SK-N-SH treated with all-trans-retinoic acid at 6 μM for 48 hours (cell line): Measurements from ENCODE around the gene ZNF239.
"Not testable (repeated sequence)": the region's sequence is repeated elsewhere in the genome, so short reads cannot be mapped to it uniquely, and the experiment has no call there.

Experiments
- ATAC-seq: fragments of 200-7000 bp; cut with Tn5 transposase; 3 replicates; pipeline ENCODE4 v1.9.1; 2020; ENCODE audit warnings: mild to moderate bottlenecking, moderate library complexity
- ARNTL ChIP-seq: fragments of 450-650 bp; formaldehyde crosslinking; IDR thresholded peaks from 2 replicates; pipeline ENCODE4 v1.5.0; 2020; ENCODE audit warnings: low read depth, mild to moderate bottlenecking, moderate library complexity, borderline replicate concordance
- CSDC2 ChIP-seq: fragments of 250-450 bp; sonication (Bioruptor Pico); IDR thresholded peaks from 2 replicates; pipeline ENCODE4 v1.5.0; 2020; ENCODE audit warnings: mild to moderate bottlenecking, moderate library complexity
- GLIS3 ChIP-seq: fragments of 250-450 bp; sonication (Bioruptor Pico); IDR thresholded peaks from 2 replicates; pipeline ENCODE4 v1.5.0; 2020; ENCODE audit warnings: mild to moderate bottlenecking, moderate library complexity
- ISL1 ChIP-seq: fragments of 250-450 bp; sonication (Bioruptor Pico); IDR thresholded peaks from 2 replicates; pipeline ENCODE4 v2.1.2; 2022; ENCODE audit warnings: mild to moderate bottlenecking, moderate library complexity
- OSR1 ChIP-seq: fragments of 250-450 bp; sonication (Bioruptor Pico); IDR thresholded peaks from 2 replicates; pipeline ENCODE4 v1.8.0; 2022; ENCODE audit warnings: moderate library complexity, mild to moderate bottlenecking, inconsistent platforms
- PPARA ChIP-seq: fragments of 250-450 bp; sonication (Bioruptor Pico); IDR thresholded peaks from 2 replicates; pipeline ENCODE4 v1.5.0; 2020; ENCODE audit warnings: mild to moderate bottlenecking, borderline replicate concordance
- RARB ChIP-seq: fragments of 250-450 bp; sonication (Bioruptor Pico); IDR thresholded peaks from 2 replicates; pipeline ENCODE4 v1.8.0; 2021; ENCODE audit warnings: mild to moderate bottlenecking, moderate library complexity
- SNAI2 ChIP-seq: fragments of 250-450 bp; sonication (Bioruptor Pico); IDR thresholded peaks from 2 replicates; pipeline ENCODE4 v1.5.0; 2020; ENCODE audit warnings: mild to moderate bottlenecking, moderate library complexity
- TCF4 ChIP-seq: fragments of 250-450 bp; sonication (Bioruptor Pico); IDR thresholded peaks from 2 replicates; pipeline ENCODE4 v1.8.0; 2021; ENCODE audit warnings: mild to moderate bottlenecking, moderate library complexity, borderline replicate concordance
- TOX ChIP-seq: fragments of 250-450 bp; sonication (Bioruptor Pico); IDR thresholded peaks from 2 replicates; pipeline ENCODE4 v1.8.0; 2021; ENCODE audit warnings: mild to moderate bottlenecking, moderate library complexity, borderline replicate concordance
- ZC3H10 ChIP-seq: fragments of 250-450 bp; sonication (Bioruptor Pico); IDR thresholded peaks from 2 replicates; pipeline ENCODE4 v1.5.1; 2021; ENCODE audit warnings: mild to moderate bottlenecking, moderate library complexity
- ZFP30 ChIP-seq: fragments of 450-650 bp; formaldehyde crosslinking; IDR thresholded peaks from 2 replicates; pipeline ENCODE4 v1.5.0; 2022; ENCODE audit warnings: mild to moderate bottlenecking, moderate library complexity
- ZNF70 ChIP-seq: fragments of 450-650 bp; formaldehyde crosslinking; IDR thresholded peaks from 2 replicates; pipeline ENCODE4 v1.5.0; 2020; ENCODE audit warnings: mild to moderate bottlenecking, moderate library complexity
- ZNF8 ChIP-seq: fragments of 450-650 bp; formaldehyde crosslinking; IDR thresholded peaks from 2 replicates; pipeline ENCODE4 v1.5.0; 2020; ENCODE audit warnings: mild to moderate bottlenecking, moderate library complexity
- TF ChIP-seq, protein P1 (sequence below): fragments of 250-450 bp; sonication (Bioruptor Pico); IDR thresholded peaks from 2 replicates; pipeline ENCODE4 v1.5.0; 2020; ENCODE audit warnings: mild to moderate bottlenecking, moderate library complexity
- TF ChIP-seq, protein P2 (sequence below): fragments of 250-450 bp; sonication (Bioruptor Pico); IDR thresholded peaks from 2 replicates; pipeline ENCODE4 v1.5.1; 2020; ENCODE audit warnings: low read depth, mild to moderate bottlenecking, moderate library complexity
- TF ChIP-seq, protein P3 (sequence below): fragments of 250-450 bp; sonication (Bioruptor Pico); IDR thresholded peaks from 2 replicates; pipeline ENCODE4 v1.8.0; 2020; ENCODE audit warnings: mild to moderate bottlenecking, moderate library complexity, borderline replicate concordance
- TF ChIP-seq, protein P4 (sequence below): fragments of 250-450 bp; sonication (Bioruptor Pico); IDR thresholded peaks from 2 replicates; pipeline ENCODE4 v1.5.1; 2021; ENCODE audit warnings: mild to moderate bottlenecking, moderate library complexity

Gene ZNF239

DNA sequence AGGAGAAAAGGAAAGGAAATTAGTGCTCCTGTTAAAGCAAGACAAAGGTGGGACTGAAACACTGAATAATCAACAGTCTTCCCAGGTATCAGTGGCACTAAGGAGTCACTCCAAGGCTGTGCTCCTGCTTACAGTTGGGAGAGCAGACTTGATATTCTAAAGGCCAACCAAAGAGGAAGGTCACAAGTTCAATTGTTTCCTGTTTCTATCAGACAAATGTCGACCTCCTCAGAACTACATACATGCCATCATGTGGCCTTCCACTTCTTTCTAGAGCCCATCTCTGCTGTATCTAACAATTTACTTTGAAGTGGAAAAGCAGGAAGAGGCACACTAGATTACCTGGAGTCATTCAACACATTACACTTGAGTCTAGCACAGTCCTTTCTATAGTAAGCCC, 3.4 kb downstream of the ZNF239 start:
- TF ChIP-seq GLIS3 (CRISPR knock-in tag) (no peak), ZC3H10 (no peak), ZNF8 (CRISPR knock-in tag) (no peak)
- no peak for ATAC-seq

DNA sequence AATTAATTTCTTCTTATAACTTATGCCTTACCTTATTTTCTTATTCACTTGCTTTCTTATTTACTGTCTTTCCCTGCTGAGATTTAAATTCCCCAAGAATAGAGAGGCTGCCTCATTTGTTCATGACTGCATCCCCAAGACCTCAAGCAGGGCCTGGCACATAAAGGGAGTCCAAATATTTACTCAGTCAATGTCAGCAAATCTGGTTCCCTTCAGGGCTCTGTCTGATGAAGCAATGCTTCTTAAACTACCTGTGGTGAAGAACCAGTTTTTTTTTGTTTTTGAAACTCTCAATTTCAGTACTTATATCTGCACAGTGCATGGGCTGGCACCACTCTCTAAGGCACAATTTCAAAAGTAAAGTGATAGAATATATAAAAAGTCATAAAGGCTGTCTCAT, 4.7 kb downstream of the ZNF239 start:
- ATAC-seq = no peak
- TF ChIP-seq ARNTL (no peak), OSR1 (CRISPR knock-in tag) (no peak), ZC3H10 (no peak), ISL1 (CRISPR knock-in tag) (no peak), ZFP30 (CRISPR knock-in tag) (no peak), GLIS3 (CRISPR knock-in tag) (no peak), CSDC2 (no peak)
- TF ChIP-seq, protein P1, sequence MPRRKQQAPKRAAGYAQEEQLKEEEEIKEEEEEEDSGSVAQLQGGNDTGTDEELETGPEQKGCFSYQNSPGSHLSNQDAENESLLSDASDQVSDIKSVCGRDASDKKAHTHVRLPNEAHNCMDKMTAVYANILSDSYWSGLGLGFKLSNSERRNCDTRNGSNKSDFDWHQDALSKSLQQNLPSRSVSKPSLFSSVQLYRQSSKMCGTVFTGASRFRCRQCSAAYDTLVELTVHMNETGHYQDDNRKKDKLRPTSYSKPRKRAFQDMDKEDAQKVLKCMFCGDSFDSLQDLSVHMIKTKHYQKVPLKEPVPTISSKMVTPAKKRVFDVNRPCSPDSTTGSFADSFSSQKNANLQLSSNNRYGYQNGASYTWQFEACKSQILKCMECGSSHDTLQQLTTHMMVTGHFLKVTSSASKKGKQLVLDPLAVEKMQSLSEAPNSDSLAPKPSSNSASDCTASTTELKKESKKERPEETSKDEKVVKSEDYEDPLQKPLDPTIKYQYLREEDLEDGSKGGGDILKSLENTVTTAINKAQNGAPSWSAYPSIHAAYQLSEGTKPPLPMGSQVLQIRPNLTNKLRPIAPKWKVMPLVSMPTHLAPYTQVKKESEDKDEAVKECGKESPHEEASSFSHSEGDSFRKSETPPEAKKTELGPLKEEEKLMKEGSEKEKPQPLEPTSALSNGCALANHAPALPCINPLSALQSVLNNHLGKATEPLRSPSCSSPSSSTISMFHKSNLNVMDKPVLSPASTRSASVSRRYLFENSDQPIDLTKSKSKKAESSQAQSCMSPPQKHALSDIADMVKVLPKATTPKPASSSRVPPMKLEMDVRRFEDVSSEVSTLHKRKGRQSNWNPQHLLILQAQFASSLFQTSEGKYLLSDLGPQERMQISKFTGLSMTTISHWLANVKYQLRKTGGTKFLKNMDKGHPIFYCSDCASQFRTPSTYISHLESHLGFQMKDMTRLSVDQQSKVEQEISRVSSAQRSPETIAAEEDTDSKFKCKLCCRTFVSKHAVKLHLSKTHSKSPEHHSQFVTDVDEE (CRISPR knock-in tag) = no peak
- TF ChIP-seq, protein P2, sequence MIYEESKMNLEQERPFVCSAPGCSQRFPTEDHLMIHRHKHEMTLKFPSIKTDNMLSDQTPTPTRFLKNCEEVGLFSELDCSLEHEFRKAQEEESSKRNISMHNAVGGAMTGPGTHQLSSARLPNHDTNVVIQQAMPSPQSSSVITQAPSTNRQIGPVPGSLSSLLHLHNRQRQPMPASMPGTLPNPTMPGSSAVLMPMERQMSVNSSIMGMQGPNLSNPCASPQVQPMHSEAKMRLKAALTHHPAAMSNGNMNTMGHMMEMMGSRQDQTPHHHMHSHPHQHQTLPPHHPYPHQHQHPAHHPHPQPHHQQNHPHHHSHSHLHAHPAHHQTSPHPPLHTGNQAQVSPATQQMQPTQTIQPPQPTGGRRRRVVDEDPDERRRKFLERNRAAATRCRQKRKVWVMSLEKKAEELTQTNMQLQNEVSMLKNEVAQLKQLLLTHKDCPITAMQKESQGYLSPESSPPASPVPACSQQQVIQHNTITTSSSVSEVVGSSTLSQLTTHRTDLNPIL = no peak

DNA sequence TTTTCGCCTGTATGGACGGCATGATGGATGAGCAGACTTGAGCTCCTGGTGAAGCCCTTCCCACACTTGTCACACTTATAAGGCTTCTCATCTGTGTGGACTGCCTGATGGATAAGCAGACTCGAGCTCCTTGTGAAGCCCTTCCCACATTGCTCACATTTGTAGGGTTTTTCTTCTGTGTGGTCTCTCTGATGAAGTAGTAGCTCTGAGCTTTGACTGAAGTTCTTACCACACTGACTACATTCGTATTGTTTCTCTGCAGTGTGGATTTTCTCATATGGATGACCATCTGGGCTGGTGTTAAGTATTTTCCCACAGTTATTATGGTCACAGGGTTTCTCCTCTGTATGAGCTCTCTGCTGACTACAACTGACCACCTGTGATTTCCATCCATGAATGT, 17.2 kb downstream of the ZNF239 start:
- no peak for ATAC-seq
- TF ChIP-seq TOX (no peak), SNAI2 (CRISPR knock-in tag) (no peak), TCF4 (CRISPR knock-in tag) (no peak), PPARA (no peak), ZNF8 (CRISPR knock-in tag) (no peak), RARB (CRISPR knock-in tag) (no peak), ISL1 (CRISPR knock-in tag) (no peak), GLIS3 (CRISPR knock-in tag) (no peak)
- TF ChIP-seq, protein P1 (CRISPR knock-in tag) = no peak
- TF ChIP-seq, protein P3, sequence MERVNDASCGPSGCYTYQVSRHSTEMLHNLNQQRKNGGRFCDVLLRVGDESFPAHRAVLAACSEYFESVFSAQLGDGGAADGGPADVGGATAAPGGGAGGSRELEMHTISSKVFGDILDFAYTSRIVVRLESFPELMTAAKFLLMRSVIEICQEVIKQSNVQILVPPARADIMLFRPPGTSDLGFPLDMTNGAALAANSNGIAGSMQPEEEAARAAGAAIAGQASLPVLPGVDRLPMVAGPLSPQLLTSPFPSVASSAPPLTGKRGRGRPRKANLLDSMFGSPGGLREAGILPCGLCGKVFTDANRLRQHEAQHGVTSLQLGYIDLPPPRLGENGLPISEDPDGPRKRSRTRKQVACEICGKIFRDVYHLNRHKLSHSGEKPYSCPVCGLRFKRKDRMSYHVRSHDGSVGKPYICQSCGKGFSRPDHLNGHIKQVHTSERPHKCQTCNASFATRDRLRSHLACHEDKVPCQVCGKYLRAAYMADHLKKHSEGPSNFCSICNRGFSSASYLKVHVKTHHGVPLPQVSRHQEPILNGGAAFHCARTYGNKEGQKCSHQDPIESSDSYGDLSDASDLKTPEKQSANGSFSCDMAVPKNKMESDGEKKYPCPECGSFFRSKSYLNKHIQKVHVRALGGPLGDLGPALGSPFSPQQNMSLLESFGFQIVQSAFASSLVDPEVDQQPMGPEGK (CRISPR knock-in tag) = no peak

DNA sequence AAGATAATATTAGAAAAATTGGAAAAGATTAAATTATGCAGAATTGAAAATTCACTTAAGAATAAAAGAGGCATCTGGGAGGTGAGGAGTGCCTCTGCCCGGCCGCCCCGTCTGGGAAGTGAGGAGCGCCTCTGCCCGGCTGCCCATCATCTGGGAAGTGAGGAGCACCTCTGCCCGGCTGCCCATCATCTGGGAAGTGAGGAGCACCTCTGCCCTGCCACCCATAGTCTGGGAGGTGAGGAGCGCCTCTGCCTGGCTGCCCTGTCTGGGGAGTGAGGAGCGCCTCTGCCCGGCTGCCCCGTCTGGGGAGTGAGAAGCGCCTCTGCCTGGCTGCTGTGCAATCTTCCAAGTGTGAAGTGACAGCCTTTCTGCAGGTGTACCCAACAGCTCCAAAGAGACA, 30.7 kb downstream of the ZNF239 start:
- not testable (repeated sequence) for ATAC-seq

DNA sequence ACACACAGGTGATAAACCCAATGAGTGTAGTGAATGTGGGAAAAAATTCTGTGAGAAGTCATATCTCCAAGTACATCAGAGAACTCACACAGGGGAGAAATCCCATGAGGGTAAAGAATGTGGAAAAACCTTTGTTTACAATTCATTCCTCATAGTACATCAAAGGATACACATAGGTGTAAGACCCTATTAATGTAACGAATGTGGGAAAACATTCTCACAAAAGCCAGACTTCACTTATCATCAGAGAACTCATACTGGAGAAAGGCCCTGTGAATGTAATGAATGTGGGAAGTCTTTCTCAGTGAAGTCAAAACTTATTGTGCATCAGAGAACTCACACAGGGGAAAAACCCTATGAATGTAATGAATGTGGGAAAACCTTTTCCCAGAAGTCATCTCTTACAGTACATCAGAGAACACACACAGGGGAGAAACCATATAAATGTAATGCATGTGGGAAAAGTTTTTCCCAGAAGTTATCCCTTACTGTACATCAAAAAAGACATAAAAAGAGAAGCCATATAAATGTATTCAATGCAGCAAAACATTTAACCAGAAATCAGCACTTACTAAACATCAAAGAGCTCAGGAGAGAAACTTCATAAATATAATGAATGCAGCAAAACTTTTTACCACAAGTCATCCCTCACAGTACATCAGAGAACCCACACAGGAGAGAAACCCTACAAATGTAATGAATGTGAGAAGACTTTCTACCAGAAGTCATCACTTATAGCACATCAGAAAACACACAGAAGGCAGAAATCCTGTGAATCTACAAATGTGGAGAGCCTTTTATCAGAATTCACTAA, 49.8 kb downstream of the ZNF239 start:
- ATAC-seq = no peak
- no peak for TF ChIP-seq TOX
- TF ChIP-seq ARNTL = no peak
- TF ChIP-seq CSDC2 = no peak
- no peak for TF ChIP-seq PPARA
- TF ChIP-seq ISL1 (CRISPR knock-in tag) = no peak
- TF ChIP-seq ZC3H10 = no peak
- TF ChIP-seq, protein P3 (CRISPR knock-in tag) = no peak
- TF ChIP-seq OSR1 (CRISPR knock-in tag) = no peak
- TF ChIP-seq, protein P4, sequence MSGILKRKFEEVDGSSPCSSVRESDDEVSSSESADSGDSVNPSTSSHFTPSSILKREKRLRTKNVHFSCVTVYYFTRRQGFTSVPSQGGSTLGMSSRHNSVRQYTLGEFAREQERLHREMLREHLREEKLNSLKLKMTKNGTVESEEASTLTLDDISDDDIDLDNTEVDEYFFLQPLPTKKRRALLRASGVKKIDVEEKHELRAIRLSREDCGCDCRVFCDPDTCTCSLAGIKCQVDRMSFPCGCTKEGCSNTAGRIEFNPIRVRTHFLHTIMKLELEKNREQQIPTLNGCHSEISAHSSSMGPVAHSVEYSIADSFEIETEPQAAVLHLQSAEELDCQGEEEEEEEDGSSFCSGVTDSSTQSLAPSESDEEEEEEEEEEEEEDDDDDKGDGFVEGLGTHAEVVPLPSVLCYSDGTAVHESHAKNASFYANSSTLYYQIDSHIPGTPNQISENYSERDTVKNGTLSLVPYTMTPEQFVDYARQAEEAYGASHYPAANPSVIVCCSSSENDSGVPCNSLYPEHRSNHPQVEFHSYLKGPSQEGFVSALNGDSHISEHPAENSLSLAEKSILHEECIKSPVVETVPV = no peak
- TF ChIP-seq GLIS3 (CRISPR knock-in tag) = no peak
- no peak for TF ChIP-seq RARB (CRISPR knock-in tag)
- no peak for TF ChIP-seq ZNF8 (CRISPR knock-in tag)
- no peak for TF ChIP-seq ZNF70 (CRISPR knock-in tag)
